GM08714 (cell line): ENCODE results near the gene ADGRL2.

Experiments
- H3K4me3 ChIP-seq: fragments of 200-500 bp; sonication (Bioruptor generic); 2 replicates; pipeline ENCODE4 v1.5.1; 2014; ENCODE audit warnings: mild to moderate bottlenecking, low read length, inconsistent platforms
- ZNF274 ChIP-seq: IDR thresholded peaks from 2 replicates; pipeline ENCODE4 v1.6.1; 2012; ENCODE audit warnings: mild to moderate bottlenecking, low read depth, low read length

Gene ADGRL2

GRCh38 chr1:81823082-81823481 is 22.3 kb downstream of the ADGRL2 start:
- no peak overlapping the region for H3K4me3 ChIP-seq
- TF ChIP-seq ZNF274, result no peak

GRCh38 chr1:81824759-81825158 is 24.0 kb downstream of the ADGRL2 start:
- no peak overlapping the region for H3K4me3 ChIP-seq
- TF ChIP-seq ZNF274, result no peak

- H3K4me3 ChIP-seq, result no peak overlapping the region
- no peak for TF ChIP-seq ZNF274
These were observed 27.2 kb downstream of the ADGRL2 start for GRCh38 chr1:81827942-81828341.

GRCh38 chr1:81832573-81832972 is 31.8 kb downstream of the ADGRL2 start:
- H3K4me3 ChIP-seq, result no peak overlapping the region
- no peak for TF ChIP-seq ZNF274

GRCh38 chr1:81833722-81834121 is 33.0 kb downstream of the ADGRL2 start:
- no peak for TF ChIP-seq ZNF274
- H3K4me3 ChIP-seq, result no peak overlapping the region

- TF ChIP-seq ZNF274, result no peak
These were observed 33.5 kb downstream of the ADGRL2 start for GRCh38 chr1:81834268-81834667.

GRCh38 chr1:81834921-81835698 is 34.4 kb downstream of the ADGRL2 start:
- TF ChIP-seq ZNF274, result no peak
- H3K4me3 ChIP-seq, result no peak overlapping the region

More at GRCh38 chr1:81834268-81834667, 33.5 kb downstream of the ADGRL2 start:
- no peak overlapping the region for H3K4me3 ChIP-seq

GRCh38 chr1:81836007-81836626 is 35.4 kb downstream of the ADGRL2 start:
- no peak overlapping the region for H3K4me3 ChIP-seq
- TF ChIP-seq ZNF274, result no peak

- no peak overlapping the region for H3K4me3 ChIP-seq
- no peak for TF ChIP-seq ZNF274
These were observed 38.0 kb downstream of the ADGRL2 start for GRCh38 chr1:81838600-81839218.

GRCh38 chr1:81840805-81841204 is 40.1 kb downstream of the ADGRL2 start:
- H3K4me3 ChIP-seq, result no peak overlapping the region
- TF ChIP-seq ZNF274, result no peak

- no peak overlapping the region for H3K4me3 ChIP-seq
- no peak for TF ChIP-seq ZNF274
These were observed 41.1 kb downstream of the ADGRL2 start for GRCh38 chr1:81841795-81842194.

GRCh38 chr1:81844477-81844876 is 43.7 kb downstream of the ADGRL2 start:
- no peak overlapping the region for H3K4me3 ChIP-seq
- no peak for TF ChIP-seq ZNF274

GRCh38 chr1:81846630-81847029 is 45.9 kb downstream of the ADGRL2 start:
- no peak for TF ChIP-seq ZNF274
- H3K4me3 ChIP-seq, result no peak overlapping the region

GRCh38 chr1:81847063-81847462 is 46.3 kb downstream of the ADGRL2 start:
- H3K4me3 ChIP-seq, result no peak overlapping the region
- TF ChIP-seq ZNF274, result no peak
